Esophagus squamous epithelium (tissue), 4 donors: ENCODE data around the gene GPR176.

Experiments
- POLR2A ChIP-seq, 4 donors: fragments of 450-650 bp; IDR thresholded peaks; one replicate each; pipeline ENCODE4 v1.6.1; 2017; ENCODE audit warnings: antibody characterized with exemption in 4 of 4, mild to moderate bottlenecking in 4 of 4, moderate library complexity in 3 of 4
- TF ChIP-seq, protein P1 (sequence below), 6 experiments: fragments of 450-650 bp in 4 of 6; fragments of 200-600 bp in 2 of 6; sonication (generic) in 2 of 6; IDR thresholded peaks; one replicate each; pipeline ENCODE4 v1.5.1; 2016 to 2019; ENCODE audit warnings: antibody characterized with exemption in 6 of 6, mild to moderate bottlenecking in 4 of 6, moderate library complexity in 4 of 6

- TF ChIP-seq, protein P1, sequence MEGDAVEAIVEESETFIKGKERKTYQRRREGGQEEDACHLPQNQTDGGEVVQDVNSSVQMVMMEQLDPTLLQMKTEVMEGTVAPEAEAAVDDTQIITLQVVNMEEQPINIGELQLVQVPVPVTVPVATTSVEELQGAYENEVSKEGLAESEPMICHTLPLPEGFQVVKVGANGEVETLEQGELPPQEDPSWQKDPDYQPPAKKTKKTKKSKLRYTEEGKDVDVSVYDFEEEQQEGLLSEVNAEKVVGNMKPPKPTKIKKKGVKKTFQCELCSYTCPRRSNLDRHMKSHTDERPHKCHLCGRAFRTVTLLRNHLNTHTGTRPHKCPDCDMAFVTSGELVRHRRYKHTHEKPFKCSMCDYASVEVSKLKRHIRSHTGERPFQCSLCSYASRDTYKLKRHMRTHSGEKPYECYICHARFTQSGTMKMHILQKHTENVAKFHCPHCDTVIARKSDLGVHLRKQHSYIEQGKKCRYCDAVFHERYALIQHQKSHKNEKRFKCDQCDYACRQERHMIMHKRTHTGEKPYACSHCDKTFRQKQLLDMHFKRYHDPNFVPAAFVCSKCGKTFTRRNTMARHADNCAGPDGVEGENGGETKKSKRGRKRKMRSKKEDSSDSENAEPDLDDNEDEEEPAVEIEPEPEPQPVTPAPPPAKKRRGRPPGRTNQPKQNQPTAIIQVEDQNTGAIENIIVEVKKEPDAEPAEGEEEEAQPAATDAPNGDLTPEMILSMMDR (IDR thresholded peaks at IDR 0.05), result no peak
- no peak for TF ChIP-seq POLR2A (IDR thresholded peaks at IDR 0.05)
Observed at GRCh38 chr15:39969002-39969394, 48.9 kb upstream of the GPR176 start.
